KBM-7 (cell line): ENCODE results near the gene PFKFB2.

Experiments used
- DNase-seq: peaks from one replicate; pipeline ENCODE4 v3.0.0-alpha.2; 2015
- in situ Hi-C: fragments of 300-500 bp; cut with MboI; formaldehyde crosslinking; loops from 2 replicates; pipeline ENCODE4 v1.14.3; 2020; ENCODE audit warnings: low sequenced_read_pairs, low pct_unique_long_range_greater_than_20kb, mixed read lengths

Gene PFKFB2

GRCh38 chr1:207058878-207059867, 6.1 kb downstream of the PFKFB2 start:
- in situ Hi-C loops: no loop called here

DNA sequence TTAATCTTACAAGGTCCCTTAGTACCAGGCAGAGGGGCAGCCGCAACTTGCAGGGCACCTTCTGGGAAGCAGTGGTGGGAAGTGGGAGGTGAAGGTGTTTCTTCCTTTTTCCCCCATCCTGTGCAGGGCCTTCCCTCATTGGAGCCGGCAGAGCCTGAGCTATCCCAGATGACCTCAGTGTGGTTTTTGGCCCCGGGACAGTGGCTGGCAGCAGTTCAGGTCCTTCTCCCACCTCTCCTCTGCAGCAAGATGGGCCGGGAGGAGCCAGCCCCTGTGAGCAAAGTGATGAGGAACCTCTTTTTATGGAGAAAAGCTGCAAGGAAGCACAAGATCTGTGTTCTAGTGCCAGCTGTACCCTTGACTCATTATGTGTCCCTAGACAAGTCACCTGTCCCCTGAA, 6.8 kb downstream of the PFKFB2 start:
- DNase-seq: no peak
- in situ Hi-C loops: no loop called here

More at GRCh38 chr1:207058878-207059867, 6.1 kb downstream of the PFKFB2 start:
- DNase-seq: no peak

GRCh38 chr1:207060596-207060995, 7.5 kb downstream of the PFKFB2 start:
- in situ Hi-C loops: no loop called here
- no peak for DNase-seq

- DNase-seq: no peak
- in situ Hi-C loops: no loop called here
Observed at GRCh38 chr1:207062058-207062457, 9.0 kb downstream of the PFKFB2 start.

DNA sequence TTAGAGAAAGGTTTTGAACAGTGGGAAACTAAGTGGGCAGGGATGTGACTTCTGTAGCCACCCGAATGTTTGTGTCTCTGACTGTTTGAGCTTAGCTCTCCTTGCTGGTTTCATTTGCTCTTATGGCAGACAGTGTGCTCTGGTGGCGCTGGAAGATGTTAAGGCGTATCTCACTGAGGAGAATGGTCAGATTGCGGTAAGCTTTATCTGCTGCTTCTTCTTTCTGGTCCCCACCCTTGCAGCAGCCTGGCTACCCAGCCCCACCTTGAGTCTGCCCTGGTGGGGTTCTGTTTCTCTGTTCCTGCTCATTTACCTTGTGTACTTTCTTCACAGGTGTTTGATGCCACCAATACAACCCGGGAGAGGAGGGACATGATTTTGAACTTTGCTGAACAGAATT, 9.9 kb downstream of the PFKFB2 start:
- in situ Hi-C loops: no loop called here
- no peak for DNase-seq

DNA sequence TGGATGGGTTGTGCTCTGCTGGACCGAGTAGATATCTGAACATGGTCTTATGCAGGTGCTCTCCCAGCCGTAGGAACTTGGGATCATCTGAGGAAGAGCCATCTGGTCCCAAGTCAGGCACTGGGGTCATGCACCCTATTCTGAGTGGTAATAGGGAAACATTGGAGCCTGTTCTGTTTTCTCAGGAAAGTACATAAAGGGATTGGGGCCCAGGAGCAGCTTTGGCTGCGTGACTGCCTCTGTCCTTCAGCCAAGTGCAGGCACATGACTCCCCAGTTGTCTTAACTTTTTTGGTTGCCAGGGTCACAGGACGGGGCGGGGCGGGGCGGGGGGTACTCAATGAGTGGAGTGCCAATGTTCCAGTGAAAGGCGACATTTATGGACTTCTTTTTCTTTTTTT, 11.5 kb downstream of the PFKFB2 start:
- no peak for DNase-seq
- in situ Hi-C loops: no loop called here

- DNase-seq: no peak
- in situ Hi-C loops: no loop called here
Observed at GRCh38 chr1:207067185-207067584, 14.1 kb downstream of the PFKFB2 start.

DNA sequence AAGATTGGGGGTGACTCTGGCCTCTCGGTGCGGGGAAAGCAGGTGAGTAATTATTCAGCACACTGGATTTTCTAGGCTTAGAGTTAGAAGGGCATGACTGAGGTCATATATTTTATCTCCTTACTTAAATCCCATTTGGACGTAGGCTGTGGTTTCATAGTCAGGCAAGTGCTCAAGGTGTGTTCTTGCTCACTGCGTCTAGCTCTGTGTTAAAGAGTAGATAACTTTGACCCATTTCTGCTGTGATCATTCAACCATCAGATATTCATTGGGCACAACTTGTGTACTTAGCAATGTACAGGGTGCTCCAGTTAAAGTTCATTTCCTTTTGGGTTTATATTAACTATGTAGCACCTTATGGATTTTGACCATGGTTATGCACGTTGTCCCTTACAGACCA, 14.6 kb downstream of the PFKFB2 start:
- DNase-seq: no peak
- in situ Hi-C loops: no loop called here

GRCh38 chr1:207069061-207069460, 16.0 kb downstream of the PFKFB2 start:
- no peak for DNase-seq
- in situ Hi-C loops: no loop called here

- in situ Hi-C loops: no loop called here
- DNase-seq: no peak
Observed at GRCh38 chr1:207069858-207070506, 16.9 kb downstream of the PFKFB2 start.

GRCh38 chr1:207070811-207071210, 17.7 kb downstream of the PFKFB2 start:
- in situ Hi-C loops: no loop called here
- DNase-seq: peak; percentile 65

DNA sequence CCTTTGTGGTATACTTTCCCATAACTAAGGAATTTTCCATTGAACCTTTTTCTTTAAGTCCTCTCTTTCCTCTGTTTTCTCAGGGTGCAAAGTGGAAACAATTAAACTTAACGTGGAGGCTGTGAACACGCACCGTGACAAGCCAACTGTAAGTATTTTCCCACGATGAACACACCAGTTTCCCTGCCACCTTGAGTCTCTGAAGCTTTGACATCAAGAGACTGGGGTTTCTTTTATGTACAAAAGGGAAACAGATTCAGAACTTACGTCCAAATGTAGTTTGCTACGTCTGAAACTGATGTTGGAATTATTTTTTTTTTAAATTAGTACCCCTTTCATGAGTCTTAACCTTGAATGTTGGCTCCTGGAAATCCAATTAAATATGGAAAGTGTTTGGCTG, 18.4 kb downstream of the PFKFB2 start:
- in situ Hi-C loops: no loop called here
- DNase-seq: no peak

- in situ Hi-C loops: no loop called here
- no peak for DNase-seq
Observed at GRCh38 chr1:207072233-207072632, 19.2 kb downstream of the PFKFB2 start.

- DNase-seq: no peak
- in situ Hi-C loops: no loop called here
Observed at GRCh38 chr1:207073906-207074820, 21.1 kb downstream of the PFKFB2 start.

- no peak for DNase-seq
- in situ Hi-C loops: no loop called here
Observed at GRCh38 chr1:207076181-207076955, 23.3 kb downstream of the PFKFB2 start.

- no peak for DNase-seq
- in situ Hi-C loops: no loop called here
Observed at GRCh38 chr1:207077012-207077411, 23.9 kb downstream of the PFKFB2 start.

DNA sequence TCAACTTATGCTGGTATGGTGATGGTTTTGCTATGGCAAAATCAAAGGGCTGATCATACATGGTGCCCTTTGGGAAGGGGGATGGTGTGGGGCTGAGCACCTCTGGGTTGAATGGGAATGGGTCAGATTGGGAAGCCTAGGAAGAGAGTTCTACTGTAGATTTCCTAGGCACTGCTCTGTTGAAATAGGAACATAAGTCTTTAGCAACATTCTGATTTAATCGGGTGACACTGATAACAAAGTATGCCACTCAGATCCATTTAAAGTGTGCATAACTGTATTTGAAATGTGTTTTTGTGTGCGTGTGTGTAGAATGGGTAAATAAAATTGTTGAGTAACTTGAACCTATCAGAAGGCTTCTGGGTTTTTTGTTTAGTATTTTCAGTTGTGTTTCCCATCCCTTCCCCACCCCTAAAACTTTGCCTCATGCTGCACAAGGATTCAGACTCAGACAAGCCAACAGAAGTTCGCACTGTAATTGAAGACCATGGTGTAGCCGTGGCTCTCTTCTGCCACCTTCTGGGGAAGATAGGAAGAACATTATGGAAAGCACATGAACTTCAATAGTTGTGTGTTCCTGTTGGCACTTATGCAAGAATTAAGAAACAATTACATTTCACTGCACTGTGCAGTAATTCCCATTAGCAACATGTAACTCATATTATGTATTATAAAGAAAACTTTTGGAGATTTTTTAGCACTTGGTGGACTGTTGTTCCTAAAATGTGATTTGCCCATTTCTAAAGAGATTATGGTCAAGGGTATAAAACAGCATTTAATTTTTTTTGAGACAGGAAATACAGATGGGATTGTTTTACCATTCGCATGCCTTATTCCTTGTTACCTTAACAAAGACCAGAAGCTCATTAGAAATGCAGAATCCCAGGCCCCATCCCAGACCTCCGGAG, 24.6 kb downstream of the PFKFB2 start:
- in situ Hi-C loops: no loop called here
- peak; percentile 71 for DNase-seq
